Measurements from ENCODE around the gene SCYGR7.

DNA sequence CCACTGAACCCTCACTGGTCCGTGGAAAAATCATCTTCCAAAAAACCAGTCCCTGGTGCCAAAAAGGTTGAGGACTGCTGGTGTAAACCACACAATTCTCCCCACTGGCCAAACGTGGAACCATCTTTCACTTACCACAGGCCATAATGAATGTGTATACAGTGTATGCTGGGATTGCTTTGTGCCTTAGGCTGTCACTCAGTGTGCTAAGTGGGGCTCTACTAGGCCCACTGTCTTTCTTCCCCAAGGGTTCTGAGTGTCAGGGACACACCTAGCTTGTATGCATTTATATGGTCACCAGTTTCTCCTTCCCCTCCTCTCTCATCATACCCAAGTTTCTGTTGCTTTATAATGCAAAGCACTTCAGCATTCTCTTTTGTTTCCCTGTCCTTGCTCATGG lies 44.8 kb downstream of the SCYGR7 start:
- TF ChIP-seq, protein P1, sequence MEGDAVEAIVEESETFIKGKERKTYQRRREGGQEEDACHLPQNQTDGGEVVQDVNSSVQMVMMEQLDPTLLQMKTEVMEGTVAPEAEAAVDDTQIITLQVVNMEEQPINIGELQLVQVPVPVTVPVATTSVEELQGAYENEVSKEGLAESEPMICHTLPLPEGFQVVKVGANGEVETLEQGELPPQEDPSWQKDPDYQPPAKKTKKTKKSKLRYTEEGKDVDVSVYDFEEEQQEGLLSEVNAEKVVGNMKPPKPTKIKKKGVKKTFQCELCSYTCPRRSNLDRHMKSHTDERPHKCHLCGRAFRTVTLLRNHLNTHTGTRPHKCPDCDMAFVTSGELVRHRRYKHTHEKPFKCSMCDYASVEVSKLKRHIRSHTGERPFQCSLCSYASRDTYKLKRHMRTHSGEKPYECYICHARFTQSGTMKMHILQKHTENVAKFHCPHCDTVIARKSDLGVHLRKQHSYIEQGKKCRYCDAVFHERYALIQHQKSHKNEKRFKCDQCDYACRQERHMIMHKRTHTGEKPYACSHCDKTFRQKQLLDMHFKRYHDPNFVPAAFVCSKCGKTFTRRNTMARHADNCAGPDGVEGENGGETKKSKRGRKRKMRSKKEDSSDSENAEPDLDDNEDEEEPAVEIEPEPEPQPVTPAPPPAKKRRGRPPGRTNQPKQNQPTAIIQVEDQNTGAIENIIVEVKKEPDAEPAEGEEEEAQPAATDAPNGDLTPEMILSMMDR (IDR thresholded peaks at IDR 0.05; ENCODE audit: poor library complexity), result no peak
- TF ChIP-seq EZH2phosphoT487 (IDR thresholded peaks at IDR 0.05; ENCODE audit: low read depth, severe bottlenecking, unreplicated experiment), result no peak
- TF ChIP-seq EZH2 (IDR thresholded peaks at IDR 0.05; ENCODE audit: borderline replicate concordance), result no peak

All from hepatocyte (in vitro differentiated cells).